ENCODE measurements around the gene CLDN7.

Gene CLDN7, protein sequence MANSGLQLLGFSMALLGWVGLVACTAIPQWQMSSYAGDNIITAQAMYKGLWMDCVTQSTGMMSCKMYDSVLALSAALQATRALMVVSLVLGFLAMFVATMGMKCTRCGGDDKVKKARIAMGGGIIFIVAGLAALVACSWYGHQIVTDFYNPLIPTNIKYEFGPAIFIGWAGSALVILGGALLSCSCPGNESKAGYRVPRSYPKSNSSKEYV

DNA sequence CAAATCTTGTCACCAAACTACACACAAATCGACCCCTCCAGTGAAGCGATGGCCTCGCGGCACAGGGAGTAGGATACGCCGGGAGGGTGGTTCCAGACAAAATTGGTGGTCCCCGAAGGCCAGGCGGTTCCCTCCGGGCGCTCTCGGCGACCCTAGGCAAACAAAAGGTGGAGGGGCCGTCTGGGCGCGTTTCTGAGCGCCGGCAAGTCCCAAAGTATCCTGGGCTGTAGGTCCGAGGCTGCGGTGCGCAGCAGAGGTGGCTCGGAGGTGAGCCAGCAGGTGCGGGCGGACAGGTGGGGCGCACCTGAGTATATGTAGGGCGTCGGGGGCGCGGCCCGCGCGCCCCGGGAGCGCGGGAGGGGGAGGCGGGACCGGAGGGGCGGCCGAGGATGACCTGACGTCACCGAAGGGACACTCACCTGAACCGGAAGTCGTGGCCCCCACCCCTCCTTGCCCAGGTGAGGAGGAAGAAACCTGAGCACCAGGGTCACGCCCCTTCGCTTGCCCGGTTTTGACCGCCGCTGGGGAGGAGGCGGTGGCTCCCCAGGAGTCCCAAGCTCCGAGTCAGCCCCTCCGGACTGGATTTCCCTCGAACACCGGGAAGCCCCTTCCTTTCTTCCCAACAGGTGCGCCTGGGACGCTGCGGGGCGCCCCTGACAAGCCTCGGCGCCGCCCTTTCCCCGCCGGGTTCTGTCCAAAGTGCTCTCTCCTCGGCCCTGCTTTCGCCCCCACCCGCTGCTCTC is at the start of gene CLDN7:
Gene CLDN7 (minus strand): TSS at position 287 of the 743 bp plus-strand sequence. CDS start 435 bp downstream, outside the sequence.
- Histone ChIP-seq H3K4me2 (ENCODE audit: low read depth, low read length, poor library complexity, severe bottlenecking) (no peak within 1 kb of the TSS), H3K4me1 (ENCODE audit: insufficient read depth, low read length, poor library complexity, severe bottlenecking) (no peaks in the 10 kb centered on the region), H4K20me1 (ENCODE audit: insufficient read depth, low read length, poor library complexity, severe bottlenecking) (no peaks in the 10 kb centered on the region), H3K79me2 (ENCODE audit: insufficient read depth, low read length) (no peaks in the 10 kb centered on the region), H3K27me3 (ENCODE audit: insufficient read depth, low read length, poor library complexity, severe bottlenecking) (no peaks in the 10 kb centered on the region), H3K36me3 (ENCODE audit: insufficient read depth, low read length) (peaks cover 12% of the 10 kb centered on the region; the same call in 1 of the 2 replicates), H3K4me3 (ENCODE audit: low read length, poor library complexity, severe bottlenecking) (no peak within 1 kb of the TSS), H3K9ac (ENCODE audit: low read depth, low read length, poor library complexity, severe bottlenecking) (no peak within 1 kb of the TSS), H3K9me3 (ENCODE audit: insufficient read depth, low read depth, low read length) (no peaks in the 10 kb centered on the region), H3F3A (ENCODE audit: low read depth) (no peaks in the 10 kb centered on the region), H2AFZ (ENCODE audit: low read length) (no peak within 1 kb of the TSS; the same call in 1 of the 2 replicates), H3K9me2 (replicated peaks; ENCODE audit: low read depth, low read length) (no peaks in the 10 kb centered on the region)
- TF ChIP-seq, protein P1, sequence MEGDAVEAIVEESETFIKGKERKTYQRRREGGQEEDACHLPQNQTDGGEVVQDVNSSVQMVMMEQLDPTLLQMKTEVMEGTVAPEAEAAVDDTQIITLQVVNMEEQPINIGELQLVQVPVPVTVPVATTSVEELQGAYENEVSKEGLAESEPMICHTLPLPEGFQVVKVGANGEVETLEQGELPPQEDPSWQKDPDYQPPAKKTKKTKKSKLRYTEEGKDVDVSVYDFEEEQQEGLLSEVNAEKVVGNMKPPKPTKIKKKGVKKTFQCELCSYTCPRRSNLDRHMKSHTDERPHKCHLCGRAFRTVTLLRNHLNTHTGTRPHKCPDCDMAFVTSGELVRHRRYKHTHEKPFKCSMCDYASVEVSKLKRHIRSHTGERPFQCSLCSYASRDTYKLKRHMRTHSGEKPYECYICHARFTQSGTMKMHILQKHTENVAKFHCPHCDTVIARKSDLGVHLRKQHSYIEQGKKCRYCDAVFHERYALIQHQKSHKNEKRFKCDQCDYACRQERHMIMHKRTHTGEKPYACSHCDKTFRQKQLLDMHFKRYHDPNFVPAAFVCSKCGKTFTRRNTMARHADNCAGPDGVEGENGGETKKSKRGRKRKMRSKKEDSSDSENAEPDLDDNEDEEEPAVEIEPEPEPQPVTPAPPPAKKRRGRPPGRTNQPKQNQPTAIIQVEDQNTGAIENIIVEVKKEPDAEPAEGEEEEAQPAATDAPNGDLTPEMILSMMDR (conservative IDR thresholded peaks at IDR 0.05; ENCODE audit: low read length): no peak
- TF ChIP-seq EZH2phosphoT487 (IDR thresholded peaks at IDR 0.05; ENCODE audit: borderline replicate concordance): no peak

DNA sequence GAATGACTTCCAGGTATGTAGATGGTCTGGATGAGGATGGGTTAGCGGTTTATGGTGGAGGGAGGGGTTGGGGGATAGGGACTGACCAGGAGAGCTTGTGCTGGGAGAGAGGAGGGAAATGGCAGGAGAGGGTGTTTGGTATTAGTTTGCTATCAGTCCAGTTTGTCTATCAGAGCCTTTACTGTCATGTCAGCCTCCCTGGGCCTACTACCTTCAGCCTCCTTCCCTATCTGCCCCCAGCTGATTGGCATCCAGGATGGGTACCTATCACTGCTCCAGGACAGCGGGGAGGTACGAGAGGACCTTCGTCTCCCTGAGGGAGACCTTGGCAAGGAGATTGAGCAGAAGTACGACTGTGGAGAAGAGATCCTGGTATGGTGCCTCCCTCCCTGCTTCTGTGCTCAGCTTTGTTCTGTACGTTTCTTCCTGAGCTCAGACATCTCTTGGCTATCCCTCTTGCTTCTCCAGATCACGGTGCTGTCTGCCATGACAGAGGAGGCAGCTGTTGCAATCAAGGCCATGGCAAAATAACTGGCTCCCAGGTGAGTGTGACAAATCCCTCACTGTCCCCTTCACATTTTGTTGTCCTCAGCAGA is 48.9 kb upstream of the CLDN7 start:
- no peak for TF ChIP-seq EZH2phosphoT487 (IDR thresholded peaks at IDR 0.05; ENCODE audit: borderline replicate concordance)
- TF ChIP-seq, protein P1 (conservative IDR thresholded peaks at IDR 0.05; ENCODE audit: low read length): no peak
- peaks cover 42% of the 10 kb centered on the region for H3K4me1 ChIP-seq (ENCODE audit: insufficient read depth, low read length, poor library complexity, severe bottlenecking)
- peak overlapping the region; percentile 99 for H3K4me2 ChIP-seq (ENCODE audit: low read depth, low read length, poor library complexity, severe bottlenecking)
- H4K20me1 ChIP-seq (ENCODE audit: insufficient read depth, low read length, poor library complexity, severe bottlenecking): peaks cover 65% of the 10 kb centered on the region
- H3K36me3 ChIP-seq (ENCODE audit: insufficient read depth, low read length): peaks cover 43% of the 10 kb centered on the region
- H3K79me2 ChIP-seq (ENCODE audit: insufficient read depth, low read length): peaks cover 72% of the 10 kb centered on the region
- no peaks in the 10 kb centered on the region for H3K9me2 ChIP-seq (replicated peaks; ENCODE audit: low read depth, low read length)
- no peak overlapping the region for H3K9ac ChIP-seq (ENCODE audit: low read depth, low read length, poor library complexity, severe bottlenecking)
- H3F3A ChIP-seq (ENCODE audit: low read depth): peaks cover 17% of the 10 kb centered on the region
- no peak overlapping the region for H2AFZ ChIP-seq (ENCODE audit: low read length)
- H3K9me3 ChIP-seq (ENCODE audit: insufficient read depth, low read depth, low read length): no peaks in the 10 kb centered on the region
- peak overlapping the region; percentile 93 for H3K4me3 ChIP-seq (ENCODE audit: low read length, poor library complexity, severe bottlenecking)
- peaks cover 12% of the 10 kb centered on the region for H3K27me3 ChIP-seq (ENCODE audit: insufficient read depth, low read length, poor library complexity, severe bottlenecking)

DNA sequence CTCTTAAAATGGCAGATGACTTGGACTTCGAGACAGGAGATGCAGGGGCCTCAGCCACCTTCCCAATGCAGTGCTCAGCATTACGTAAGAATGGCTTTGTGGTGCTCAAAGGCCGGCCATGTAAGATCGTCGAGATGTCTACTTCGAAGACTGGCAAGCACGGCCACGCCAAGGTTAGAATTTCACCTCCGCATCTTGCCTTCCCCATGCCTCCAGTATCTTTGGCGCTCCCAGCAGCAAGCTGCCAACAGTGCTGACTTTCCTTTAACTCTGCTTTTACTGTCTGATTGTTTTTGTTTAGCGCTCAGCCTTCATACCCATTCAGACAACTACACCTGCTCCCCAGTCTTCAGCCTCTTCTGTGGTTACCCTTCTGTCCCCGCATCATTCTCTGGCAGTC is 47.4 kb upstream of the CLDN7 start:
- Histone ChIP-seq H3K4me2 (ENCODE audit: low read depth, low read length, poor library complexity, severe bottlenecking) (peak overlapping the region; percentile 99), H3K9me3 (ENCODE audit: insufficient read depth, low read depth, low read length) (no peaks in the 10 kb centered on the region), H3K9me2 (replicated peaks; ENCODE audit: low read depth, low read length) (no peaks in the 10 kb centered on the region), H3F3A (ENCODE audit: low read depth) (peaks cover 17% of the 10 kb centered on the region), H3K4me1 (ENCODE audit: insufficient read depth, low read length, poor library complexity, severe bottlenecking) (peaks cover 32% of the 10 kb centered on the region), H3K36me3 (ENCODE audit: insufficient read depth, low read length) (peaks cover 43% of the 10 kb centered on the region), H3K79me2 (ENCODE audit: insufficient read depth, low read length) (peaks cover 70% of the 10 kb centered on the region), H2AFZ (ENCODE audit: low read length) (no peak overlapping the region), H3K4me3 (ENCODE audit: low read length, poor library complexity, severe bottlenecking) (peak overlapping the region; percentile 93), H4K20me1 (ENCODE audit: insufficient read depth, low read length, poor library complexity, severe bottlenecking) (peaks cover 62% of the 10 kb centered on the region), H3K9ac (ENCODE audit: low read depth, low read length, poor library complexity, severe bottlenecking) (peak overlapping the region; percentile 99), H3K27me3 (ENCODE audit: insufficient read depth, low read length, poor library complexity, severe bottlenecking) (peaks cover 12% of the 10 kb centered on the region)
- no peak for TF ChIP-seq EZH2phosphoT487 (IDR thresholded peaks at IDR 0.05; ENCODE audit: borderline replicate concordance)
- TF ChIP-seq, protein P1 (conservative IDR thresholded peaks at IDR 0.05; ENCODE audit: low read length): no peak
